ENCODE measurements around the gene AGPAT2. TPM values are rescaled to one million over a fixed set of nuclear protein-coding genes. Genes with fewer than 3 reads are reported as not detected.

The AGPAT2 gene
- total and polyA plus RNA-seq, 4 donors, result 26.9 to 64.9 (median 40.5) TPM

DNA sequence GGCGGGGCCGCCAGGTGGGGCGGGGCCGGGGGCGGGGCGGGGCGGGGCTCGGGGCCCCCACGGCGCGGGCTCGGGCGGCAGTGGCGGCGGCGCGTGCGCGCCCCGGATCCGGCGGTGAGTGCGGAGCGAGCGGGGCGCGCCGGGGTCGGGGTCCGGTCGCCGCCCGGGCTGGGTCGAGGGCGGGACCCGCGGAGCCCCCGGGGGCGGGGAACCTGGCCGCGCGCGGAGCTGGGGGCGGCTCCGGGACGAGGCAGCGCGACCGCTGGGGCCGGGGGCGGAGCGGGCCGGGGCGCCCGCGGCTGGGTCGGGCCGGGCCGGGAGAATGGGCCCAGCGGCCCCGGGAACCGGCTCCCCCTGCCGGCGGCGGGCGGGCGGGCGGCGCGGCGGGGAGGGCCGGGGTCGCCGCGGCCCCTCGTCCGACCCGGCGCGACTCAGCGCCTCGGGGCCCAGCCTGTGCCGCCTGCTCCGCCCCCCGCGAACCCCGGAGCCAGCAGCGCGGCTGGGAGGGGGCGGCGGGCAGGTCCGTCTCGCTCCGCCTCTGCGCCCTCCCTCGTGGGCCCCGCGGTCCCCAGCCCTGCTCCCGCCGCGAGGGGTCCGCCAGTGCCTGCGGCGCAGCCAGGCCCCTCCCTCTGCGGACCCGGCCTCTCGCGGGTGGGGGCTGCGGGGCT lies 21.4 kb downstream of the AGPAT2 start:
- H3K27me3 ChIP-seq (ENCODE audit: control insufficient read depth in 1 of 2, insufficient read depth in 2 of 2, low read length in 1 of 2), result no peaks in the 10 kb centered on the region
- 0 to 1% methylated on average over 6 to 109 of the region's 109 CpGs for WGBS, 2 donors
- no peak for DNase-seq
- ATAC-seq (ENCODE audit: low FRiP score), result no peak
- intact Hi-C loops (cut with DNase I), result no loop called here
- no peak overlapping the region for H3K27ac ChIP-seq (ENCODE audit: low read depth in 1 of 2, low read length in 2 of 2)
- no peaks in the 10 kb centered on the region for H3K4me1 ChIP-seq (ENCODE audit: control insufficient read depth in 1 of 2, insufficient read depth in 2 of 2, low read length in 2 of 2)
- no peaks in the 10 kb centered on the region for H3K36me3 ChIP-seq (ENCODE audit: control insufficient read depth in 1 of 2, insufficient read depth in 2 of 2, low read length in 1 of 2)
- H3K4me3 ChIP-seq (ENCODE audit: low read length in 2 of 2), result peak overlapping the region; percentile 12 to 24
- no peaks in the 10 kb centered on the region for H3K9me3 ChIP-seq (ENCODE audit: control insufficient read depth, low read length)

DNA sequence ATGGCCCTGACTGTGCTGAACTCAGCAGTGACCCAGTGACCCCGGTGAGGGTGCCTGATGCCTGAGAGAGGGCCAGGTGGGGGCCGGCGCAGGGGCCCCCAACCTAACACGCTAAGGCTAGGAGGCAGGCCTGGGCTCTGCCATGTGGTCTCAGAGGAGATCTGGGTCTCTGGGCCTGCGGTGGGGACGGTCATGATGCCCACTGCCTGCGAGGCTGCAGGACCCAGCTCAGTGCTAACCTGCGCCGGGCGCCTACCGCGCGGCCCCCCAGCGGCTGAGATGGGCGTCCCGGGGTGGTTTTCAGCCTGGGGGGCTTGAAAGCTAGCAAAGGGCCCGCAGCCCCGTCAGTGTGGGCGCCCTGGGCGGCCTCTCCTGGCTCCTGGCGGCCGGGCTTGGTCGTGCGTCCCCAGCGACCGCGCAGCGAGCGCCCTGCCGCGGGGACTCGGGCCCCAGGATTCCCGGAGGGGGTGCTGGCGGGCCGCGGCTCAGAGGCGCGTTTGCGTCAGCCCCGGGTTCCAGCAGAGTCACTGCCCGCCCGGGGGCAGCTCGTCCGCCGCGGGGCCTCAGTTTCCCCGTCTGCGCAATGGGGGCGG lies 22.1 kb downstream of the AGPAT2 start:
- intact Hi-C loops (cut with DNase I), result no loop called here
- ATAC-seq (ENCODE audit: low FRiP score), result no peak
- DNase-seq, result no peak
- no peaks in the 10 kb centered on the region for H3K36me3 ChIP-seq (ENCODE audit: control insufficient read depth in 1 of 2, insufficient read depth in 2 of 2, low read length in 1 of 2)
- 11 to 14% methylated on average over 46 to 49 of the region's 49 CpGs for WGBS, 2 donors
- H3K27me3 ChIP-seq (ENCODE audit: control insufficient read depth in 1 of 2, insufficient read depth in 2 of 2, low read length in 1 of 2), result no peaks in the 10 kb centered on the region
- no peak overlapping the region for H3K27ac ChIP-seq (ENCODE audit: low read depth in 1 of 2, low read length in 2 of 2)
- no peaks in the 10 kb centered on the region for H3K4me1 ChIP-seq (ENCODE audit: control insufficient read depth in 1 of 2, insufficient read depth in 2 of 2, low read length in 2 of 2)
- peak overlapping the region in 1 of 2 donors; percentile 24 for H3K4me3 ChIP-seq (ENCODE audit: low read length in 2 of 2)
- H3K9me3 ChIP-seq (ENCODE audit: control insufficient read depth, low read length), result no peaks in the 10 kb centered on the region

GRCh38 chr9:136664000-136664915 lies 23.0 kb downstream of the AGPAT2 start:
- Histone ChIP-seq H3K36me3 (ENCODE audit: control insufficient read depth in 1 of 2, insufficient read depth in 2 of 2, low read length in 1 of 2) (no peaks in the 10 kb centered on the region), H3K4me3 (ENCODE audit: low read length in 2 of 2) (no peak overlapping the region), H3K9me3 (ENCODE audit: control insufficient read depth, low read length) (no peaks in the 10 kb centered on the region), H3K27me3 (ENCODE audit: control insufficient read depth in 1 of 2, insufficient read depth in 2 of 2, low read length in 1 of 2) (no peaks in the 10 kb centered on the region), H3K27ac (ENCODE audit: low read depth in 1 of 2, low read length in 2 of 2) (no peak overlapping the region), H3K4me1 (ENCODE audit: control insufficient read depth in 1 of 2, insufficient read depth in 2 of 2, low read length in 2 of 2) (no peaks in the 10 kb centered on the region)
- intact Hi-C loops (cut with DNase I), result no loop called here
- WGBS, 2 donors, result 94 to 96% methylated on average over 27 of the region's 27 CpGs
- ATAC-seq (ENCODE audit: low FRiP score), result no peak
- no peak for DNase-seq

DNA sequence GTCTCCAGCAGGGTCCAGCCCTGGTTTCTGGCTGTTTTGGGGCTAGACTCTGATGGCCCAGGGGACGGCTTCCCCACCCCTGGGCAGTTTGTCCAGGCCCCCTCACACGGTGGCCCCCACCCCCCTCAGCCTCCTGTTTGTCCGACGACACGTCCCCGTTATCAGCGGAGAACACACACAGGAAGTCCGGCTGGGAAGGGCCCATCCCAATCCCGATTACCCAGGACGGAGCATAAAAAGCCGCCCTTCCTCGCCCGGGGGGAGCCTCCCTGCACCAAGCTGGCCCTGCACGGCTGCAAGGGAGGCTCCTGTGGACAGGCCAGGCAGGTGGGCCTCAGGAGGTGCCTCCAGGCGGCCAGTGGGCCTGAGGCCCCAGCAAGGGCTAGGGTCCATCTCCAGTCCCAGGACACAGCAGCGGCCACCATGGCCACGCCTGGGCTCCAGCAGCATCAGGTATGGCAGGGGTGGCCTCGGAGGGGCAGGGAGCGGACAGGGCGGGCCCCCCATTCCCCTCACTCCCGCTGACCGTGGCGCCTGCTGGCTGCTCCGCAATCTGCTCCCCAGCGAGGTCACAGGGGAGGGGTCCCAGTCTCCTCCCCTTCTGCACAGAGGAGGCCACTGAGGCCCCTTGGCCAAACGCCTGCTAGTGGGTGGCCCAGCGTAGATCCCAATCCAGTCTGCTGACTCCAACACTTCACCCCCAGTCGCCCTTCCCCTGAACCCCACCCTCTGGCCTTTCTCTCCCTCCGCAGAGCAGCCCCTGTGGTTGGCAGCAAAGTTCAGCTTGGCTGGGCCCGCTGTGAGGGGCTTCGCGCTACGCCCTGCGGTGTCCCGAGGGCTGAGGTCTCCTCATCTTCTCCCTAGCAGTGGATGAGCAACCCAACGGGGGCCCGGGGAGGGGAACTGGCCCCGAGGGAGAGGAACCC lies 24.3 kb downstream of the AGPAT2 start, which contains the start of gene EGFL7:
Gene EGFL7 (plus strand): TSS at position 261 of the 926 bp plus-strand sequence. CDS start 5,367 bp downstream, outside the sequence.
- no peak within 1 kb of the TSS for H3K4me3 ChIP-seq (ENCODE audit: low read length in 2 of 2)
- WGBS, 2 donors, result 87 to 89% methylated on average over 35 to 38 of the region's 38 CpGs
- no peak within 1 kb of the TSS for H3K27ac ChIP-seq (ENCODE audit: low read depth in 1 of 2, low read length in 2 of 2)
- no peaks in the 10 kb centered on the region for H3K4me1 ChIP-seq (ENCODE audit: control insufficient read depth in 1 of 2, insufficient read depth in 2 of 2, low read length in 2 of 2)
- intact Hi-C loops (cut with DNase I), result no loop called here
- H3K9me3 ChIP-seq (ENCODE audit: control insufficient read depth, low read length), result no peaks in the 10 kb centered on the region
- no peak for DNase-seq
- no peaks in the 10 kb centered on the region for H3K27me3 ChIP-seq (ENCODE audit: control insufficient read depth in 1 of 2, insufficient read depth in 2 of 2, low read length in 1 of 2)
- ATAC-seq (ENCODE audit: low FRiP score), result peak; percentile 51
- H3K36me3 ChIP-seq (ENCODE audit: control insufficient read depth in 1 of 2, insufficient read depth in 2 of 2, low read length in 1 of 2), result no peaks in the 10 kb centered on the region

GRCh38 chr9:136662326-136662655 lies 25.0 kb downstream of the AGPAT2 start:
- no peak overlapping the region for H3K4me3 ChIP-seq (ENCODE audit: low read length in 2 of 2)
- H3K27ac ChIP-seq (ENCODE audit: low read depth in 1 of 2, low read length in 2 of 2), result no peak overlapping the region
- intact Hi-C loops (cut with DNase I), result no loop called here
- no peaks in the 10 kb centered on the region for H3K4me1 ChIP-seq (ENCODE audit: control insufficient read depth in 1 of 2, insufficient read depth in 2 of 2, low read length in 2 of 2)
- H3K36me3 ChIP-seq (ENCODE audit: control insufficient read depth in 1 of 2, insufficient read depth in 2 of 2, low read length in 1 of 2), result no peaks in the 10 kb centered on the region
- ATAC-seq (ENCODE audit: low FRiP score) (no peak), DNase-seq (no peak)
- H3K27me3 ChIP-seq (ENCODE audit: control insufficient read depth in 1 of 2, insufficient read depth in 2 of 2, low read length in 1 of 2), result no peaks in the 10 kb centered on the region
- 88 to 90% methylated on average over 9 to 10 of the region's 10 CpGs for WGBS, 2 donors
- H3K9me3 ChIP-seq (ENCODE audit: control insufficient read depth, low read length), result no peaks in the 10 kb centered on the region

- no peak for ATAC-seq (ENCODE audit: low FRiP score)
- DNase-seq, result no peak
- H3K27me3 ChIP-seq (ENCODE audit: control insufficient read depth in 1 of 2, insufficient read depth in 2 of 2, low read length in 1 of 2), result no peaks in the 10 kb centered on the region
- no peak overlapping the region for H3K27ac ChIP-seq (ENCODE audit: low read depth in 1 of 2, low read length in 2 of 2)
- no peaks in the 10 kb centered on the region for H3K36me3 ChIP-seq (ENCODE audit: control insufficient read depth in 1 of 2, insufficient read depth in 2 of 2, low read length in 1 of 2)
- no peaks in the 10 kb centered on the region for H3K4me1 ChIP-seq (ENCODE audit: control insufficient read depth in 1 of 2, insufficient read depth in 2 of 2, low read length in 2 of 2)
- no peaks in the 10 kb centered on the region for H3K9me3 ChIP-seq (ENCODE audit: control insufficient read depth, low read length)
- WGBS, 2 donors, result 86 to 87% methylated on average over 21 to 22 of the region's 22 CpGs
- intact Hi-C loops (cut with DNase I), result no loop called here
- H3K4me3 ChIP-seq (ENCODE audit: low read length in 2 of 2), result no peak overlapping the region
These were observed 25.5 kb downstream of the AGPAT2 start for GRCh38 chr9:136661641-136662325.

- H3K4me3 ChIP-seq (ENCODE audit: low read length in 2 of 2), result no peak overlapping the region
- H3K36me3 ChIP-seq (ENCODE audit: control insufficient read depth in 1 of 2, insufficient read depth in 2 of 2, low read length in 1 of 2), result no peaks in the 10 kb centered on the region
- H3K27me3 ChIP-seq (ENCODE audit: control insufficient read depth in 1 of 2, insufficient read depth in 2 of 2, low read length in 1 of 2), result no peaks in the 10 kb centered on the region
- 85 to 86% methylated on average over 13 of the region's 13 CpGs for WGBS, 2 donors
- ATAC-seq (ENCODE audit: low FRiP score) (no peak), DNase-seq (no peak)
- intact Hi-C loops (cut with DNase I), result no loop called here
- no peaks in the 10 kb centered on the region for H3K4me1 ChIP-seq (ENCODE audit: control insufficient read depth in 1 of 2, insufficient read depth in 2 of 2, low read length in 2 of 2)
- no peaks in the 10 kb centered on the region for H3K9me3 ChIP-seq (ENCODE audit: control insufficient read depth, low read length)
- no peak overlapping the region for H3K27ac ChIP-seq (ENCODE audit: low read depth in 1 of 2, low read length in 2 of 2)
These were observed 26.2 kb downstream of the AGPAT2 start for GRCh38 chr9:136660971-136661550.
